ENCODE measurements around the gene ITGA3.

ITGA3 gene

DNA sequence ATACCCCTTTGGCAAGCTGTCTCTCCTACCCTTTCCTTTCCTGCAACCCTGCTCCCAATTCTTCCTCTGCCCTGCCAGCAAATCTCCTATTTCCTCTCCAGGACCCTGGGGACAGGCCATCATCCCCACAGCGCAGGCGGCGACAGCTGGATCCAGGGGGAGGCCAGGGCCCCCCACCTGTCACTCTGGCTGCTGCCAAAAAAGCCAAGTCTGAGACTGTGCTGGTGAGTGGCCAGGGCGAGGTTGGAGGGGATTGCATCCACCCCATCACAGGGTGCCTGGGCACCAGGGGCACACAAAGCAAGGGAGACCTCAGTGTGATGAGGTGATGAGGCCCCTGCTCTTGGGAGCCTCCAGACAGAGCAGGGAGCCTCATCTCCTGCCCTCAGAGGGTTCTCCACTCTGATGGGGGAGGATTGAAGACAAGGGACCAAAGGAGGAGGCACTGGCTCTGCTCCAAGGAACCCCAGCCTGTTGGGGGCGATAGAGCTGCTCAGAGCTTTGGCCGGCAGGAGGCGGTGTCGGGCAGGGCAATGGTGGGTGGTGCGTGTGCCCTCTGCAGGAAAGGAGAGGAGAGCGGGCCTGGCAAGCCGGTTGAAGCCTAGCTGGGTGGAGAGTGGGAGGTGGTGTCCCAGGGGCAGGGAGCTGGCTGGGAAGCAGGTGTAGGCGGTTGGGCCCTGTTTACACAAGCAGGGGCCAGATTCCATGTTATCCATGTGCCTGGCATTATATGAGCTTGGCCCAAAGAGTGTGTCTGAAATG is 23.6 kb downstream of the ITGA3 start:
- H3K4me1 ChIP-seq (ENCODE audit: insufficient read depth, low read length, poor library complexity, severe bottlenecking) = no peaks in the 10 kb centered on the region
- H2AFZ ChIP-seq (ENCODE audit: low read length) = no peak overlapping the region
- H3K36me3 ChIP-seq (ENCODE audit: insufficient read depth, low read length) = peaks cover 5% of the 10 kb centered on the region; the same call in 1 of the 2 replicates
- no peaks in the 10 kb centered on the region for H4K20me1 ChIP-seq (ENCODE audit: insufficient read depth, low read length, poor library complexity, severe bottlenecking)
- no peak for TF ChIP-seq EZH2phosphoT487 (IDR thresholded peaks at IDR 0.05; ENCODE audit: borderline replicate concordance)
- TF ChIP-seq, protein P1, sequence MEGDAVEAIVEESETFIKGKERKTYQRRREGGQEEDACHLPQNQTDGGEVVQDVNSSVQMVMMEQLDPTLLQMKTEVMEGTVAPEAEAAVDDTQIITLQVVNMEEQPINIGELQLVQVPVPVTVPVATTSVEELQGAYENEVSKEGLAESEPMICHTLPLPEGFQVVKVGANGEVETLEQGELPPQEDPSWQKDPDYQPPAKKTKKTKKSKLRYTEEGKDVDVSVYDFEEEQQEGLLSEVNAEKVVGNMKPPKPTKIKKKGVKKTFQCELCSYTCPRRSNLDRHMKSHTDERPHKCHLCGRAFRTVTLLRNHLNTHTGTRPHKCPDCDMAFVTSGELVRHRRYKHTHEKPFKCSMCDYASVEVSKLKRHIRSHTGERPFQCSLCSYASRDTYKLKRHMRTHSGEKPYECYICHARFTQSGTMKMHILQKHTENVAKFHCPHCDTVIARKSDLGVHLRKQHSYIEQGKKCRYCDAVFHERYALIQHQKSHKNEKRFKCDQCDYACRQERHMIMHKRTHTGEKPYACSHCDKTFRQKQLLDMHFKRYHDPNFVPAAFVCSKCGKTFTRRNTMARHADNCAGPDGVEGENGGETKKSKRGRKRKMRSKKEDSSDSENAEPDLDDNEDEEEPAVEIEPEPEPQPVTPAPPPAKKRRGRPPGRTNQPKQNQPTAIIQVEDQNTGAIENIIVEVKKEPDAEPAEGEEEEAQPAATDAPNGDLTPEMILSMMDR (conservative IDR thresholded peaks at IDR 0.05; ENCODE audit: low read length) = peak; percentile 72
- H3K4me2 ChIP-seq (ENCODE audit: low read depth, low read length, poor library complexity, severe bottlenecking) = no peak overlapping the region
- H3K9me2 ChIP-seq (replicated peaks; ENCODE audit: low read depth, low read length) = no peaks in the 10 kb centered on the region
- H3K79me2 ChIP-seq (ENCODE audit: insufficient read depth, low read length) = no peaks in the 10 kb centered on the region
- H3K9me3 ChIP-seq (ENCODE audit: insufficient read depth, low read depth, low read length) = no peaks in the 10 kb centered on the region
- no peak overlapping the region for H3K9ac ChIP-seq (ENCODE audit: low read depth, low read length, poor library complexity, severe bottlenecking)
- no peaks in the 10 kb centered on the region for H3F3A ChIP-seq (ENCODE audit: low read depth)
- H3K27me3 ChIP-seq (ENCODE audit: insufficient read depth, low read length, poor library complexity, severe bottlenecking) = no peaks in the 10 kb centered on the region
- no peak overlapping the region for H3K4me3 ChIP-seq (ENCODE audit: low read length, poor library complexity, severe bottlenecking)

DNA sequence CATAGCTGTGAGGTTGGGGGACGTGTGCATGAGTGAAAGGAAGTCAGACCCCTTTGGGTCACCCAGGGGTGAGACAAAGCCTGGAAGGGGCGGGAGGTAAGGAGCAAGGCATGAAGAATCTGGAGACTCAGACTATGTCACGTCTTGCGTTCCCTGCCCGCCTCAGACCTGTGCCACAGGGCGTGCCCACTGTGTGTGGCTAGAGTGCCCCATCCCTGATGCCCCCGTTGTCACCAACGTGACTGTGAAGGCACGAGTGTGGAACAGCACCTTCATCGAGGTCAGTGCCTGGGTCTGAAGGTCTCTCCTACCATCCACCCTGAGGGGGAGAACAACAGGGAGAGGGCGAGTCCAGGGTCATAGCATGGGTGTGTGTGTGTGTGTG is 24.2 kb downstream of the ITGA3 start:
- no peaks in the 10 kb centered on the region for H4K20me1 ChIP-seq (ENCODE audit: insufficient read depth, low read length, poor library complexity, severe bottlenecking)
- H3K79me2 ChIP-seq (ENCODE audit: insufficient read depth, low read length) = no peaks in the 10 kb centered on the region
- no peak overlapping the region for H3K4me3 ChIP-seq (ENCODE audit: low read length, poor library complexity, severe bottlenecking)
- no peak overlapping the region for H2AFZ ChIP-seq (ENCODE audit: low read length)
- TF ChIP-seq EZH2phosphoT487 (IDR thresholded peaks at IDR 0.05; ENCODE audit: borderline replicate concordance) = no peak
- TF ChIP-seq, protein P1 (conservative IDR thresholded peaks at IDR 0.05; ENCODE audit: low read length) = no peak
- no peaks in the 10 kb centered on the region for H3K9me3 ChIP-seq (ENCODE audit: insufficient read depth, low read depth, low read length)
- H3K27me3 ChIP-seq (ENCODE audit: insufficient read depth, low read length, poor library complexity, severe bottlenecking) = no peaks in the 10 kb centered on the region
- H3K9ac ChIP-seq (ENCODE audit: low read depth, low read length, poor library complexity, severe bottlenecking) = no peak overlapping the region
- H3K36me3 ChIP-seq (ENCODE audit: insufficient read depth, low read length) = peaks cover 5% of the 10 kb centered on the region; the same call in 1 of the 2 replicates
- no peak overlapping the region for H3K4me2 ChIP-seq (ENCODE audit: low read depth, low read length, poor library complexity, severe bottlenecking)
- H3K4me1 ChIP-seq (ENCODE audit: insufficient read depth, low read length, poor library complexity, severe bottlenecking) = no peaks in the 10 kb centered on the region
- no peaks in the 10 kb centered on the region for H3K9me2 ChIP-seq (replicated peaks; ENCODE audit: low read depth, low read length)
- no peaks in the 10 kb centered on the region for H3F3A ChIP-seq (ENCODE audit: low read depth)

DNA sequence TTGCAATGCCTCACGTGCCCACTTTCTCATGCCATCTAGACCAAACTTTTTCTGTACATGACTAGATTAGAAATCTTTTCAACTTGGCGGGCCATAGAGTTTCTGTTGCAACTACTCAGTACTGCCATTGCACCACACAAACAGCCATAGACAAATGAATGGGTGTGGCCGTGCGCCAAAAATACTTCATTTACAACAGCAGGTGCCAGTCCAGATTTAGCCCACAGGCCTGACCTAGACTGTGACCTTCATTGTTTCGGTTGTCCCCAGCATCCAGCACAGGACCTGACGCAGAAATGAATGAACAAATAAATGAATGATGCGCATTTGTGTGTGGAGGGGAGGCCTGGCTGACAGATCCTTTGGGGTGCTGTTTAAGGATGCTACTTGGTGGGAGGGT is 24.9 kb downstream of the ITGA3 start:
- TF ChIP-seq EZH2phosphoT487 (IDR thresholded peaks at IDR 0.05; ENCODE audit: borderline replicate concordance) = no peak
- TF ChIP-seq, protein P1 (conservative IDR thresholded peaks at IDR 0.05; ENCODE audit: low read length) = no peak
- H3K79me2 ChIP-seq (ENCODE audit: insufficient read depth, low read length) = no peaks in the 10 kb centered on the region

More for the DNA sequence above, 24.9 kb downstream of the ITGA3 start:
- Histone ChIP-seq H3K9me2 (replicated peaks; ENCODE audit: low read depth, low read length) (no peaks in the 10 kb centered on the region), H3K9ac (ENCODE audit: low read depth, low read length, poor library complexity, severe bottlenecking) (no peak overlapping the region), H3K4me3 (ENCODE audit: low read length, poor library complexity, severe bottlenecking) (no peak overlapping the region), H4K20me1 (ENCODE audit: insufficient read depth, low read length, poor library complexity, severe bottlenecking) (no peaks in the 10 kb centered on the region), H3K4me2 (ENCODE audit: low read depth, low read length, poor library complexity, severe bottlenecking) (no peak overlapping the region), H3K27me3 (ENCODE audit: insufficient read depth, low read length, poor library complexity, severe bottlenecking) (no peaks in the 10 kb centered on the region), H3K9me3 (ENCODE audit: insufficient read depth, low read depth, low read length) (no peaks in the 10 kb centered on the region), H3K36me3 (ENCODE audit: insufficient read depth, low read length) (peaks cover 5% of the 10 kb centered on the region; the same call in 1 of the 2 replicates), H3F3A (ENCODE audit: low read depth) (no peaks in the 10 kb centered on the region), H3K4me1 (ENCODE audit: insufficient read depth, low read length, poor library complexity, severe bottlenecking) (no peaks in the 10 kb centered on the region), H2AFZ (ENCODE audit: low read length) (no peak overlapping the region)
